Prostate gland (tissue), 2 donors: ENCODE measurements around the gene BCL2L1.

ENCODE experiments used
- CTCF ChIP-seq, 4 experiments: fragments of 200-600 bp in 2 of 4; fragments of 450-650 bp in 2 of 4; sonication (generic) in 2 of 4; IDR thresholded peaks; 1 replicate in 3 of 4; 2 replicates in 1 of 4; pipeline ENCODE4 v1.5.1; 2016 to 2019; ENCODE audit warnings: antibody characterized with exemption in 4 of 4, mild to moderate bottlenecking in 2 of 4, moderate library complexity in 2 of 4
- POLR2A ChIP-seq: fragments of 450-650 bp; IDR thresholded peaks from one replicate; pipeline ENCODE4 v1.6.1; 2016; ENCODE audit warnings: antibody characterized with exemption, mild to moderate bottlenecking

GRCh38 chr20:31677553-31678260 lies 45.0 kb downstream of the BCL2L1 start:
- TF ChIP-seq CTCF (IDR thresholded peaks at IDR 0.05) = no peak
- TF ChIP-seq POLR2A = no peak
